SJSA1 (cell line): ENCODE data around the gene KCNK3. TPM values are rescaled to one million over a fixed set of nuclear protein-coding genes. Genes with fewer than 3 reads are reported as not detected.

Source experiments
- DNase-seq, 2 experiments: peaks; one replicate each; pipeline ENCODE4 v3.0.0-alpha.2; 2015 to 2020; ENCODE audit warnings: low spot score in 2 of 2, low read depth in 1 of 2
- H3K27ac ChIP-seq: fragments of 250-450 bp; sonication (Bioruptor Pico); 2 replicates; pipeline ENCODE4 v1.5.1; 2020; ENCODE audit warnings: mild to moderate bottlenecking, moderate library complexity
- H3K27me3 ChIP-seq: fragments of 250-450 bp; sonication (Bioruptor Pico); replicated peaks from 2 replicates; pipeline ENCODE4 v1.5.1; 2020; ENCODE audit warnings: mild to moderate bottlenecking, moderate library complexity
- H3K36me3 ChIP-seq: fragments of 250-450 bp; sonication (Bioruptor Pico); 2 replicates; pipeline ENCODE4 v1.5.1; 2020; ENCODE audit warnings: mild to moderate bottlenecking
- H3K4me1 ChIP-seq: fragments of 250-450 bp; sonication (Bioruptor Pico); replicated peaks from 2 replicates; pipeline ENCODE4 v1.6.1; 2021; ENCODE audit warnings: mild to moderate bottlenecking
- H3K4me3 ChIP-seq: fragments of 250-450 bp; sonication (Bioruptor Pico); 2 replicates; pipeline ENCODE4 v1.5.1; 2020; ENCODE audit warnings: mild to moderate bottlenecking
- H3K9me3 ChIP-seq: fragments of 250-450 bp; sonication (Bioruptor Pico); replicated peaks from 2 replicates; pipeline ENCODE4 v1.5.1; 2020; ENCODE audit warnings: mild to moderate bottlenecking
- total RNA-seq: library from RNA; depleted of rRNA; stranded (reverse); fragments of >200 nt; shearing (Covaris generic); gene quantifications from 2 replicates; pipeline ENCODE4 v1.2.3, GENCODE V29; 2014

The KCNK3 gene
- total RNA-seq, 1 experiment from 2014 or later, result not detected

DNA sequence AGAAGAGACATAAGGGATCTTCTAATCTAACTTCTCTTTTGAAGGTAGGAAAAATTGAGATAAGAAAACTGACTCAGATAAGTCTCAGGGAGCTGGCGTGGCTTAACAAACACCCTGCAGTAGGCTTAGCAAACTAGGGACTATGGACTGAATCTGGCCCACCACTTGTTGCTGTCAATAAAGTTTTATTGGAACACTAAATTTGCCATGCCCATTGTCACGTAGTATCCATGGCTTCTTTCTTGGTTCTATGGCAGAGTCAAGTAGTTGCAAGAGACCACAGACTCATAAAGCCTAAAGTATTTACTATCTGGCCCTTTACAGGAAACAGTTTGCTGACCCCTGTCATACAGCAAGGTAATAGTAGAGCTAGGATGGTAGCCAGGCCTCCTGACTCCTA is 24.2 kb downstream of the KCNK3 start:
- H3K4me3 ChIP-seq, result no peak overlapping the region
- no peaks in the 10 kb centered on the region for H3K36me3 ChIP-seq
- DNase-seq, result no peak
- no peaks in the 10 kb centered on the region for H3K27me3 ChIP-seq
- peaks cover 10% of the 10 kb centered on the region; the same call in 1 of the 2 replicates for H3K4me1 ChIP-seq
- no peaks in the 10 kb centered on the region for H3K9me3 ChIP-seq
- H3K27ac ChIP-seq, result no peak overlapping the region

DNA sequence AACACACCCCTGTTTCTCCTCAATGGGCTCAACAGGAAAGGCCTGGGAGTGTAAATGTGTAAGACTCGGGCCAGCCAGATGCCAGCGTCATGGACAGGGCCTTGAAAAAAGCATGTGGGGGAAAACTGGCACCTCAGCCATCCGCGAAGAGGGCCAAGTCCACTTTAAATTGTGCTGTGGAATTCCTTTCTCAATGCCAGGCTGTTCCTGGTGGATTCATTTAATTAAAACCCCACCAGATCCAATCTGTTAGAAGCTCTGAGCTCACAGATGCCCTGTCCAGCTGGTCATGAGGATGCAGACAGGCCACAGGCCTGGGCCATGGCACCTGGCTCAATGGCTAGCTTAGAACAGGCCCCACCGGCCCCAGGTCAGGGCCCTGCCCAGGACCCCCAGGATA is 24.8 kb downstream of the KCNK3 start:
- peaks cover 10% of the 10 kb centered on the region; the same call in 1 of the 2 replicates for H3K4me1 ChIP-seq
- H3K36me3 ChIP-seq, result no peaks in the 10 kb centered on the region
- no peaks in the 10 kb centered on the region for H3K27me3 ChIP-seq
- no peak overlapping the region for H3K4me3 ChIP-seq
- no peak for DNase-seq
- H3K9me3 ChIP-seq, result no peaks in the 10 kb centered on the region
- no peak overlapping the region for H3K27ac ChIP-seq

DNA sequence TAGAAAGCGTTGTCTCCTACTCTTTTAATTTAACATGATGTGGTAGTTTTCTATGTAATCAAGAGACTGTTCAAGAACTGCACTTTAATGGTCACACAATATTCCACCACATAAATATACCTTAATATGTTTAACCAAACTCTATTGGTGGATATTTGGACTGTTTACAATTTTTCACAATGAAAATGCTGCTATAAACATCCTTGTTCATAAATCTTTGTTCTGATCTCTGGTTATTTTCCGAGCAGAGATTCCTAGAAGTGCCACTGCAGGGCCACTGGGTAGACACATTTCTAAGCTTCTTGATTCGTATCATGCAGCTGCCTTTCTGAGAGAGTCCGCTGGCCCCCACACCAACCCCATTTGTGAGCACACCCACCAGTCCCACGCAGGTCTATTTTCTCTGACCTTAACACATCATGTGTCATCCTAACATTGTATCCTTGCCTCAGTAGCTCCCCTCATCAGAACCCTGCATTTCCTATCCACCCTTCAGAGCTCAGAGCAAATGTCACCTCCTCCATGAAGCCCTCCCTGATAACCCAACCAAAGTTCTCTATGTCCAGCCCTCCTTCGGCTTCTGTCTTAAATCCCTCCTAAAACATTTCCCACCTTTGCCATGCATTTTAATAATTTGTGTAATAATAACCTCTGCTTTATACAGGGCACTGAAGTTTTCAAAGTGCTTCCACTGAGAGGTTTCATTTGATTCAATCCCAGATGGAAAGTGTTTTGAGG is 26.6 kb downstream of the KCNK3 start:
- Histone ChIP-seq H3K27me3 (no peaks in the 10 kb centered on the region), H3K27ac (no peak overlapping the region), H3K9me3 (no peaks in the 10 kb centered on the region), H3K4me1 (peaks cover 15% of the 10 kb centered on the region), H3K36me3 (no peaks in the 10 kb centered on the region), H3K4me3 (no peak overlapping the region)
- DNase-seq, result no peak

DNA sequence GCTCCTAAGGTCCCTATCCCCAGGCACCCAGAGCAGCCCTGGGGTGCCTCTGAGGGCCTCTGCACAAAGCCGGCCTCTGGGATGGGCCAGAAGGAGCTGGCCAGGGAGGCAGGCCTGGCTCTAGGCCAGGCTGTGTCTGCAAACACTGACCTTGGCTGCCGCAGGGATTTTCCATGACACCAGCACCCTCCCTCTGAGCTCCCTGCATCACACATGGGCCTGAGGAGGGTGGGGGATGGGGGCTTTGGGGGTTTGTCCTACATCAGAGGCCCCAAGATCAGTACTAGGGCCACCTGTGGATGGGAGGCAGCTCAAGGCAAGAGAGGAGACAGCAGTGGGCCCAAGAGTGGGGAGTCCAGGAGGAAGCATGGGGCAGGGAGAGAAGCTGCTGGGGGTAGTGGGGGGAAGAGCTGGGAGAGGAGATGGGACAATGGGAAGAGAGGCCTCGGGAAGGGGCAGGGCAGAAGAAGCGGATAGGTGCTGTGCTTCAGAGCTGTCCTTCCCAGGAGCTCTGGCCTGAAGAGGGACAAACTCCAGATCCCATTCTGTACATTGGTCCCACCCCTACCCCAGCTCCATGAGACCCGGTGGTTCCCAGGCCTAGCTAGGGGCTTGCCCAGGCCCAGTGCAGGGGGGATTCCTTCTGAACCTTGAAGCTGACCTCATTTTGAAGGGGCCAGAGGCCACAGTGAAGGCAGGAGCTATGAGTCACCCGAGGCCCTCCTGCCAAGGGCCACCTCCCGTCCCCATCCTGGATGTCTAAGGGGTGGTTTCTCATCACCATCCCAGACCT is 28.0 kb downstream of the KCNK3 start:
- Histone ChIP-seq H3K4me3 (no peak overlapping the region), H3K27ac (no peak overlapping the region), H3K27me3 (no peaks in the 10 kb centered on the region), H3K36me3 (no peaks in the 10 kb centered on the region), H3K4me1 (peaks cover 16% of the 10 kb centered on the region), H3K9me3 (no peaks in the 10 kb centered on the region)
- DNase-seq, result no peak

DNA sequence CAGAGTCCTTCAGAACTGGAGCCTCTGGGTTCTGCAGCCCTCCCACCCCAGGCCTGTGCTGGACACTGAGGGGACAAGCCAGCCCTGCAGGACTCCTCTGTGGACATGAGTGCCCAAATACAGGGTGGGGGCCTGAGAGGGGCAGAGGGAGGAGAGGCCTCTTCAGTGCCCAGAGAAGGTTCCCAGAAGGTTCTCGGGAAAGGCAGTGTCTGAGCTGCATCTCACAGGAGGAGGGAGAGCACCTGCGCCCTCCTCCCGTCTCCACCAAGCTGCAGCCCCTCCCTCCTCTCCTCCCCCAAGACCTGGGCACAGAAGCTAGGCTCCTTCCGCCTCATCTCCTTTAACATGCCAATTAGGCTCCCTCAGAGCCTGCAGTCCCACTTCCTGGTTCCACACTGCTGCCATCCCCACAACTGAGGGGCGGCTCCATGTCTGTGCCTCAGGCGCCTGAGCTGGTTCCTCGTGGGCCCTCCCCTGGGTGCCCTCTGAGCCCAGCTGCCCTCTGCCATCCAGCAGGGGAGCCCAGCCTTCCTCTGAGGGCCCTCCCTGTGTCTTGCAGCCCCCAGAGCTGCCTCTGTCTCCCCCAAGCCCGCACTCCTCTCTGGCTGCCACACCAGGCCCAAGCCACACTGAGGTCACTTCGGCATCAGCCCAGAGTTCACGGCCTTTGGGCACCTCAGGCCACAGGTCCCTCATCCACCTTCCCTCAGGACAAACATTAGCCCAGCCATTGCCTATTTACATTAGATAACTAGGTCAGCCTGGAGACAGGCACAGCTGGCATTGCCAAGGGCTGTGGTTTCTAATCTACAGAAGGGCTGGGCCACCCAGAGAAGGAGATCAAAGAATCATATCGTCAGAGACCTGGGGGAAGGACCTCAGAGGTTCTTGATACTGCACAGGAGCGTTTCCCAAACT is 28.9 kb downstream of the KCNK3 start:
- no peak overlapping the region for H3K27ac ChIP-seq

DNA sequence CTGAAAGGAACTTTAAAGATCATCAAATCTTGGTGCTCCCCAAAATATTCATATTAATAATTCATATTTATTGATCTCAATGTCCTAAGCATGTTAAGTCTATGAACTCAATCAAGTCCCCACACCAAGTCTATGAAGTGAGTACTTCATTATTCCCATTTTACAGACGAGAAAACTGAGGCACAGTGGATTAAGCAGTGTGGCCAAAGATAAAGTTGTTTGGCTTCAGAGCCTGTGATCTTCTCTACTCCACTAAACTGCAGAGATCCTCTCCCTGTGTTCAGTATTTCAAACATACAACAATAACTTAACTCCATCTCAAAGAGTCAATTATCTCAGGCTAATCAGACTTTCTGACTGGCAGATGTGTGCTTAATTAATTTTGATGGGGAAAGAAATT is 29.8 kb downstream of the KCNK3 start:
- DNase-seq, result no peak
- Histone ChIP-seq H3K36me3 (no peaks in the 10 kb centered on the region), H3K9me3 (no peaks in the 10 kb centered on the region), H3K27ac (no peak overlapping the region), H3K4me3 (no peak overlapping the region), H3K27me3 (no peaks in the 10 kb centered on the region), H3K4me1 (peaks cover 16% of the 10 kb centered on the region)

More for the DNA sequence above, 28.9 kb downstream of the KCNK3 start:
- H3K36me3 ChIP-seq, result no peaks in the 10 kb centered on the region
- H3K9me3 ChIP-seq, result no peaks in the 10 kb centered on the region
- no peak for DNase-seq
- H3K4me3 ChIP-seq, result no peak overlapping the region
- peaks cover 16% of the 10 kb centered on the region for H3K4me1 ChIP-seq
- no peaks in the 10 kb centered on the region for H3K27me3 ChIP-seq

DNA sequence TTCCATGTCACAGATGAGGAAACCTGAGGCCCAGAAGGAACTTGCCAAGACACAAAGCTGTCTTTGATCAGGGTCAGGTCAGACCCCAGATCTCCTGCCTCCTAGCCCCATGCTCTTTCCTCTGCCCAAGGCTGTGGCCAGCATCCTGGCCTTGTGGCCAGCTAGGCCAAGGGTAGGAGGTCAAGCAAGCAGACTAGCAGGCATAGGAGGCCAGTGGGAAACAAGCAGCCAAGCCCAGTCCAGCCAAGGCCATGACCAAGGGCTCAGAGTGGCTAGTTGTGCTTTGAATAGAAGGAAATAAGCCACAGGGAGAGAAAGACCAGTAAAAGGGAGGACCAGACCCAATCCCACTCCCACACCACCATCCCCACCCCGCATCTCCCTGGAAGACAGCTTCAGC is 30.4 kb downstream of the KCNK3 start:
- H3K9me3 ChIP-seq, result no peaks in the 10 kb centered on the region
- no peaks in the 10 kb centered on the region for H3K27me3 ChIP-seq
- peaks cover 16% of the 10 kb centered on the region for H3K4me1 ChIP-seq
- no peak overlapping the region for H3K4me3 ChIP-seq
- no peak overlapping the region for H3K27ac ChIP-seq
- H3K36me3 ChIP-seq, result no peaks in the 10 kb centered on the region
- no peak for DNase-seq

DNA sequence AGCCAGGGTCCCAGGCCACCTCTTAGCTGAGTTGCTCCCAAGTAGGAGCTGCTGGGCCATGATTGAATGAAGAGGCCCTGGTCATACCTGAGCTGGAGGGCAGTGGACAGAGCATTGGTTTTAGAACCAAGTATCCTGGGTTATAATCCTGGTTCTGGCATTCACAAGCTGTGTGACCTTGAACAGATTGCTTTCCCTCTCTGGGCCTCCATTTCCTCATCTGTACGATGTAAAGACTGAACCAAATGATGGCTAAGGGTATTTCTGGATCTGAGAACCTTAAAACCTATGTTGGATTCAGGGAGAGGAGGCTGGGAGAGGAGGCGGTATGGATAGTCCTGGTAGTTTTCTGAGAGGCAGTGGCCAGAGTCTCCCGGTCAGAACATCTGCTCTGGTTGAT is 31.0 kb downstream of the KCNK3 start:
- Histone ChIP-seq H3K9me3 (no peaks in the 10 kb centered on the region), H3K4me1 (peaks cover 16% of the 10 kb centered on the region), H3K4me3 (no peak overlapping the region), H3K27me3 (no peaks in the 10 kb centered on the region), H3K27ac (no peak overlapping the region), H3K36me3 (no peaks in the 10 kb centered on the region)
- no peak for DNase-seq

DNA sequence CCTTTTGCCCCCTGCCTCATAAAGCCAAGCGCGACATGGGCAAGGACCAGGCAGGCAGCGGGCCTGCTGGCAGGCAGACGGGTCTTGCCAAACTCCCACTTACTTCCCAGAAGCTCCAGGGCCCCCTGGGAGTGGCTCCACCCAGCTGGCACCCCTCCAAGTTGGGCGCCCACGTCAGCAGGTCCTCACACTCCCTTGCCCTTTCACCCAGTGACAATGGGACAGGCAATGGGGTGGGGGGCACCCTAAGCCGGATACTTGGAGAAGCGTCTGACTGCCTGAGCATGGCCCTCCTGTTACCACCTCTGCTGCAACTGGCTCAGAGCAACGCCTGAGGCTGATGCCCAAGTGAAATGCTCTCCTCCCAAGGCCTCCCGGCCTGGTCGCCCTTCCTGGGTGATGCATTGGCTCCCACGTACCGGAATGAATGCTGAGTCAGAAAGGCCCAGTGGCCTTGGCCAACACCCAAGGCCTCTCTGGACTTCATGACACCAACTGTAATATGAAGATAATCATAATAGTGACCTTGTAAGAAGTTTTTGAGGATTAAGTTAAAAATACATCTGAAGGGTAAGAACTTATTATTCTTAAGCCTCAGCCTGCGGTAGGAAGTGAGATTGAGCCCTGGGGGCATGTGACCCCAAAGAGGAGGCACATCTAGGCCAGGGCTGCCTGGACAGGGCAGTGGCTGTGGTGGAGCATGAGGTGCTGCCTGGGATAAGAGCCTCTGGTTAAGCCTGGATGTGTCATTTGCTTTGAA is 31.6 kb downstream of the KCNK3 start:
- H3K4me1 ChIP-seq, result peaks cover 16% of the 10 kb centered on the region
- H3K4me3 ChIP-seq, result no peak overlapping the region
- no peaks in the 10 kb centered on the region for H3K27me3 ChIP-seq
- H3K36me3 ChIP-seq, result no peaks in the 10 kb centered on the region
- H3K27ac ChIP-seq, result no peak overlapping the region
- peak in 1 of 2 experiments; percentile 23 for DNase-seq
- no peaks in the 10 kb centered on the region for H3K9me3 ChIP-seq

DNA sequence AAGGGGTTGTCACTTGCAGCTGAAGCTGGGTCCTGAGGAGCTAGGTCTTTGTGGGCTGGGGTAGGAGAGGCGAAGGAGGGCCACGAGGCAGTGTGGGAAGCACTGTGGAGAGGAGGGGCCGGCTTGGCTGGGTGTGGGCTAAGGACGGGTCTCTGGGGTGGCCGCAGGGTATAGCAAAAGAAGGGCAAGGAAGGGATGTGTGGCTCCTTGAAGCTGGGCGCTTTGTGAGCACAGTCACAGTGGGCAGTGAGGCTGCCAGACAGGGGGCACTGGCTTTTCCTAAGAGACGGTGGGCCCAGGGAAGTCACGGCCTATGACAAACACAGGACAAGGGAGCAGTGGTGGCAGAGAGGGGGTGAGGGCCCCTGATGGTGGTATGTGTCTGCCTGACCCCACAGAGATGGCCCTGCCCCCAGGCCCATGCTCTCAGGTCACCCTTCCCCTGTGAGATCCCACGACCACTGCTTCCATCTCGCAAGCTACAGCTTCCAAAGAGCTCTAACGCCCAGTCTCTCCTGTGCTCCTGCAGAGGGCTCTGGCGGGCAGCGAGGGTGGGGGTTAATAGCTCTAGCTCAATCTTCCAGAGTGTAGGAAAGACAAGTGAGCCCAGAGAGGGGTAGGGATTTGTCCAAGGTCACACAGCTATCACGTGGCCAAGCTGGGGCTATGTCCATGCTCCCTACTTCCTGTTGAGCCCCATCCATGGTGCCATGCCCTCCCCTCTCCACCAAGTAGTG is 32.4 kb downstream of the KCNK3 start:
- H3K4me3 ChIP-seq, result no peak overlapping the region
- H3K9me3 ChIP-seq, result no peaks in the 10 kb centered on the region
- no peak for DNase-seq
- no peak overlapping the region for H3K27ac ChIP-seq
- no peaks in the 10 kb centered on the region for H3K27me3 ChIP-seq
- H3K4me1 ChIP-seq, result peaks cover 16% of the 10 kb centered on the region
- no peaks in the 10 kb centered on the region for H3K36me3 ChIP-seq

DNA sequence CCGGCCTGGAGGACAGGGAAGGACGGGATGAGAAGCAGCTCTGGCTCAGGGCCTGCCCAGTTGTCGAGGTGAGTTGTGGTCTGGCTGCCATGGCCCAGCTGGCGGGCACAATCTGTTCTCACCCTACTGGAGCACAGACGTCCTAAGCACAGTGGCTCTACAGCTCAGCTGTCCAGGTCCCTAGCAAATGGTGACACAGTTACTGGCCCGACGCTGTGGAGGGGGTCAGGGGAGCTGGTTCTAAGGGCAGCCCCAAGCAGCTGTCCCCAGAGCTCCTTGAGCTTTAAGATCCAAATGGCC is 32.9 kb downstream of the KCNK3 start:
- DNase-seq, result no peak
- no peaks in the 10 kb centered on the region for H3K27me3 ChIP-seq
- H3K27ac ChIP-seq, result no peak overlapping the region

DNA sequence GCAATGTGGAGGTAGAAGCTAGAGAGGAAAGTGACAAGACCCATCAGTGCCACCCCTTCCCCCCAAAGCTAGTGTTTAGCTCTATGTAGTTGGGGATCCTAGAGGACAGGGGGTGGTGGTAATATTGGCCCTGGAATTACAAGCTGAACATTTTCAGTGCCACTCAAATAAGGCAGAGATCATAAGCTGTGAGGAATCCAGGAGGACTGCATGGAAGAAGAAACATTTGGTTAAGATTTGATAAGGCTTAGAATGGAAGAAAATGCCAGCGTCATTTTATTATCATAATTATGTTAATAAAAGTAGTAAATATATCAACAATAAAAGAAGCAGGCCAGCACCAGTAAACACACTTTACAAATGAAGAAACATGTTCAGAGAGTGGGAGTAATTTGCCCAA is 33.7 kb downstream of the KCNK3 start:
- Histone ChIP-seq H3K36me3 (no peaks in the 10 kb centered on the region), H3K27ac (no peak overlapping the region), H3K27me3 (0 out of 2 replicates have a peak, but pooled peaks cover under 1% of the 10 kb centered on the region), H3K4me3 (no peak overlapping the region), H3K9me3 (no peaks in the 10 kb centered on the region), H3K4me1 (peaks cover 5% of the 10 kb centered on the region)
- no peak for DNase-seq

More for the DNA sequence above, 32.9 kb downstream of the KCNK3 start:
- no peak overlapping the region for H3K4me3 ChIP-seq
- no peaks in the 10 kb centered on the region for H3K36me3 ChIP-seq
- no peaks in the 10 kb centered on the region for H3K9me3 ChIP-seq
- H3K4me1 ChIP-seq, result peaks cover 11% of the 10 kb centered on the region
